Gastrocnemius medialis (tissue), 4 donors: ENCODE measurements around the gene ST8SIA1. TPM values are rescaled to one million over a fixed set of nuclear protein-coding genes. Genes with fewer than 3 reads are reported as not detected.

Experiments used
- ATAC-seq, 2 donors: fragments of 150-250 bp; one replicate each; pipeline ENCODE4 v1.9.1; 2016
- DNase-seq, 2 donors: peaks; one replicate each; pipeline ENCODE4 v3.0.0-alpha.2; 2019
- H3K27ac ChIP-seq, 4 donors: fragments of 200-600 bp; sonication (generic); 1 replicate in 1 of 4; 2 replicates in 3 of 4; pipeline ENCODE4 v1.5.1; 2016 to 2018; ENCODE audit warnings: mild to moderate bottlenecking in 2 of 4, moderate library complexity in 1 of 4
- H3K27me3 ChIP-seq, 3 donors: fragments of 200-600 bp; sonication (generic) in 2 of 3; 1 replicate in 1 of 3; 2 replicates in 2 of 3; pipeline versions ENCODE4 v1.5.1 to v1.6.0; 2016 to 2019; ENCODE audit warnings: mild to moderate bottlenecking in 1 of 3, moderate library complexity in 1 of 3
- H3K36me3 ChIP-seq, 2 donors: fragments of 200-600 bp; sonication (generic) in 1 of 2; one replicate each; pipeline ENCODE4 v1.5.1; 2017 to 2018
- H3K4me1 ChIP-seq, 2 donors: fragments of 200-600 bp; sonication (generic) in 1 of 2; one replicate each; pipeline ENCODE4 v1.5.1; 2016 to 2017; ENCODE audit warnings: mild to moderate bottlenecking in 2 of 2
- H3K4me3 ChIP-seq, 4 donors: fragments of 200-600 bp; sonication (generic) in 3 of 4; 1 replicate in 1 of 4; 2 replicates in 3 of 4; pipeline ENCODE4 v1.5.1; 2016 to 2019; ENCODE audit warnings: mild to moderate bottlenecking in 2 of 4
- H3K9me3 ChIP-seq, 3 donors: fragments of 200-600 bp; sonication (generic) in 2 of 3; 1 replicate in 1 of 3; 2 replicates in 2 of 3; pipeline ENCODE4 v1.5.1; 2016 to 2019
- CTCF ChIP-seq, 5 experiments: fragments of 450-650 bp in 3 of 5; fragments of 200-600 bp in 2 of 5; sonication (generic) in 2 of 5; IDR thresholded peaks in 4 of 5; conservative IDR thresholded peaks in 1 of 5; 1 replicate in 4 of 5; 2 replicates in 1 of 5; pipeline ENCODE4 v1.5.1; 2016 to 2019; ENCODE audit warnings: antibody characterized with exemption in 5 of 5, mild to moderate bottlenecking in 3 of 5, moderate library complexity in 3 of 5
- POLR2A ChIP-seq, 2 donors: fragments of 450-650 bp; IDR thresholded peaks; one replicate each; pipeline ENCODE4 v1.6.1; 2017; ENCODE audit warnings: antibody characterized with exemption in 2 of 2, mild to moderate bottlenecking in 2 of 2, moderate library complexity in 2 of 2
- in situ Hi-C, 4 donors: fragments of 200-750 bp; cut with MboI; loops; one replicate each; pipeline versions ENCODE4 v1.15.0 to v1.8.0; 2017; ENCODE audit warnings: low sequenced_read_pairs in 4 of 4
- intact Hi-C: fragments of 100-400 bp; cut with DNase I; formaldehyde crosslinking; loops from one replicate; pipeline ENCODE4 v1.15.1; 2023; ENCODE audit warnings: low total_unique reads
- total RNA-seq, 4 donors: library from RNA; depleted of rRNA; stranded (reverse); fragments of >200 nt; gene quantifications; one replicate each; pipeline versions ENCODE4 v1.1.0 to v1.2.3, GENCODE V29; 2016

ST8SIA1 gene
- total RNA-seq, 4 donors from 2014 or later = 0.17 to 2.5 (median 0.67) TPM

- no peak for DNase-seq
- ATAC-seq = no peak
- Histone ChIP-seq H3K4me1 (no peaks in the 10 kb centered on the region), H3K27me3 (no peaks in the 10 kb centered on the region), H3K36me3 (no peaks in the 10 kb centered on the region), H3K4me3 (no peak overlapping the region), H3K27ac (no peak overlapping the region), H3K9me3 (no peaks in the 10 kb centered on the region)
- in situ Hi-C loops = no loop called here
- intact Hi-C loops = no loop called here
- TF ChIP-seq POLR2A (IDR thresholded peaks at IDR 0.05) (no peak), CTCF (IDR thresholded peaks at IDR 0.05 in 4 of 5, conservative IDR thresholded peaks at IDR 0.05 in 1 of 5) (no peak)
Measured at GRCh38 chr12:22223356-22223755, 111.2 kb downstream of the ST8SIA1 start.

- TF ChIP-seq CTCF (IDR thresholded peaks at IDR 0.05 in 4 of 5, conservative IDR thresholded peaks at IDR 0.05 in 1 of 5) (no peak), POLR2A (IDR thresholded peaks at IDR 0.05) (no peak)
- Histone ChIP-seq H3K36me3 (no peaks in the 10 kb centered on the region), H3K27me3 (no peaks in the 10 kb centered on the region), H3K4me3 (no peak overlapping the region), H3K27ac (no peak overlapping the region), H3K4me1 (no peaks in the 10 kb centered on the region), H3K9me3 (no peaks in the 10 kb centered on the region)
- in situ Hi-C loops = no loop called here
- ATAC-seq = no peak
- intact Hi-C loops = no loop called here
- no peak for DNase-seq
Measured at GRCh38 chr12:22217556-22217955, 117.0 kb downstream of the ST8SIA1 start.

- intact Hi-C loops (no loop called here), in situ Hi-C loops (no loop called here)
- H3K27ac ChIP-seq = no peak overlapping the region
- no peaks in the 10 kb centered on the region for H3K27me3 ChIP-seq
- ATAC-seq (no peak), DNase-seq (no peak)
- TF ChIP-seq POLR2A (IDR thresholded peaks at IDR 0.05) (no peak), CTCF (IDR thresholded peaks at IDR 0.05 in 4 of 5, conservative IDR thresholded peaks at IDR 0.05 in 1 of 5) (no peak)
- no peaks in the 10 kb centered on the region for H3K36me3 ChIP-seq
- H3K4me3 ChIP-seq = no peak overlapping the region
- H3K9me3 ChIP-seq = no peaks in the 10 kb centered on the region
- H3K4me1 ChIP-seq = no peaks in the 10 kb centered on the region
Measured at GRCh38 chr12:22215467-22216253, 118.8 kb downstream of the ST8SIA1 start.

GRCh38 chr12:22211128-22211527, 123.4 kb downstream of the ST8SIA1 start:
- H3K27me3 ChIP-seq = no peaks in the 10 kb centered on the region
- no peak overlapping the region for H3K27ac ChIP-seq
- H3K4me3 ChIP-seq = no peak overlapping the region
- TF ChIP-seq CTCF (IDR thresholded peaks at IDR 0.05 in 4 of 5, conservative IDR thresholded peaks at IDR 0.05 in 1 of 5) = no peak
- no peak for TF ChIP-seq POLR2A (IDR thresholded peaks at IDR 0.05)
- no peaks in the 10 kb centered on the region for H3K9me3 ChIP-seq
- no peak for ATAC-seq
- intact Hi-C loops = no loop called here
- no peaks in the 10 kb centered on the region for H3K4me1 ChIP-seq
- no peak for DNase-seq
- no peaks in the 10 kb centered on the region for H3K36me3 ChIP-seq
- in situ Hi-C loops = no loop called here

GRCh38 chr12:22209422-22209821, 125.1 kb downstream of the ST8SIA1 start:
- in situ Hi-C loops = no loop called here
- no peak for ATAC-seq
- H3K4me1 ChIP-seq = no peaks in the 10 kb centered on the region
- no peak for DNase-seq
- H3K27me3 ChIP-seq = no peaks in the 10 kb centered on the region
- H3K36me3 ChIP-seq = no peaks in the 10 kb centered on the region
- H3K4me3 ChIP-seq = no peak overlapping the region
- TF ChIP-seq CTCF (IDR thresholded peaks at IDR 0.05 in 4 of 5, conservative IDR thresholded peaks at IDR 0.05 in 1 of 5) (no peak), POLR2A (IDR thresholded peaks at IDR 0.05) (no peak)
- no peaks in the 10 kb centered on the region for H3K9me3 ChIP-seq
- H3K27ac ChIP-seq = no peak overlapping the region
- intact Hi-C loops = no loop called here
